K562 (cell line): ENCODE measurements around the gene POLR1C. TPM values are rescaled to one million over a fixed set of nuclear protein-coding genes. Genes with fewer than 3 reads are reported as not detected.
A peak's percentile ranks its signal among the peaks of the same experiment; 100 is the strongest.

Experiments used
- ARHGAP35 ChIP-seq: fragments of 450-650 bp; IDR thresholded peaks from 2 replicates; pipeline ENCODE4 v1.6.1; 2018; ENCODE audit not compliant: partially characterized antibody
- ATF4 ChIP-seq: fragments of 450-650 bp; formaldehyde crosslinking; IDR thresholded peaks from 2 replicates; pipeline ENCODE4 v1.4.0; 2022; ENCODE audit warnings: mild to moderate bottlenecking, moderate library complexity
- BMI1 ChIP-seq: fragments of 150-350 bp; IDR thresholded peaks from 2 replicates; pipeline ENCODE4 v1.6.1; 2014; ENCODE audit warnings: low read length
- CGGBP1 ChIP-seq: fragments of 250-450 bp; sonication (Bioruptor Pico); IDR thresholded peaks from 2 replicates; pipeline ENCODE4 v1.9.0; 2021; ENCODE audit warnings: mild to moderate bottlenecking
- DIDO1 ChIP-seq: fragments of 450-650 bp; IDR thresholded peaks from 2 replicates; pipeline ENCODE4 v1.6.1; 2016; ENCODE audit warnings: low read depth, missing biosample characterization, missing genetic modification characterization
- ETS2 ChIP-seq: IDR thresholded peaks from 2 replicates; pipeline ENCODE4 v1.6.1; 2016; ENCODE audit warnings: borderline replicate concordance, missing genetic modification characterization, mild to moderate bottlenecking, moderate library complexity, missing compliant biosample characterization; ENCODE audit not compliant: poor library complexity, severe bottlenecking
- EZH2 ChIP-seq: IDR thresholded peaks from 2 replicates; pipeline ENCODE4 v1.6.1; 2012; ENCODE audit warnings: low read depth, mild to moderate bottlenecking, inconsistent platforms, low read length, borderline replicate concordance
- GATAD2A ChIP-seq: fragments of 450-650 bp; IDR thresholded peaks from 2 replicates; pipeline ENCODE4 v1.6.1; 2017
- GTF2A2 ChIP-seq: IDR thresholded peaks from 2 replicates; pipeline ENCODE4 v1.6.1; 2016; ENCODE audit warnings: mild to moderate bottlenecking, missing genetic modification characterization, missing compliant biosample characterization
- KDM2B ChIP-seq: fragments of 250-450 bp; sonication (Bioruptor Pico); IDR thresholded peaks from 2 replicates; pipeline ENCODE4 v1.8.0; 2021; ENCODE audit warnings: mild to moderate bottlenecking, moderate library complexity
- MAFG ChIP-seq: fragments of 450-650 bp; conservative IDR thresholded peaks from 2 replicates; pipeline ENCODE4 v1.6.1; 2016; ENCODE audit warnings: missing genetic modification characterization, missing compliant biosample characterization
- MAZ ChIP-seq, 2 experiments: fragments of 450-650 bp in 1 of 2; sonication (generic) in 1 of 2; formaldehyde crosslinking; IDR thresholded peaks in 1 of 2; conservative IDR thresholded peaks in 1 of 2; 2 replicates each; pipeline versions ENCODE4 v1.4.0 to v1.5.0; 2020; ENCODE audit warnings: mild to moderate bottlenecking in 1 of 2, missing genetic modification reagents in 1 of 2
- MTA1 ChIP-seq: fragments of 450-650 bp; IDR thresholded peaks from 2 replicates; pipeline ENCODE4 v1.6.1; 2017; ENCODE audit warnings: borderline replicate concordance
- POLR2B ChIP-seq: fragments of 450-650 bp; IDR thresholded peaks from 2 replicates; pipeline ENCODE4 v1.6.1; 2018; ENCODE audit warnings: low read depth; ENCODE audit not compliant: partially characterized antibody
- RCOR1 ChIP-seq, 2 experiments: IDR thresholded peaks; 2 replicates each; pipeline ENCODE4 v1.6.1; 2012; ENCODE audit warnings: low read depth in 2 of 2, low read length in 2 of 2, borderline replicate concordance in 1 of 2, improper control_type of control experiment in 1 of 2
- SNIP1 ChIP-seq: fragments of 450-650 bp; IDR thresholded peaks from 2 replicates; pipeline ENCODE4 v1.7.1; 2017; ENCODE audit warnings: low read depth, mild to moderate bottlenecking
- SRSF1 ChIP-seq: fragments of 200-400 bp; formaldehyde crosslinking; IDR thresholded peaks from 2 replicates; pipeline ENCODE4 v1.6.1; 2017; ENCODE audit warnings: mild to moderate bottlenecking, low read depth, low read length, moderate library complexity
- SUPT5H ChIP-seq: fragments of 450-650 bp; IDR thresholded peaks from 2 replicates; pipeline ENCODE4 v1.6.1; 2016
- TEAD1 ChIP-seq, 2 experiments: fragments of 450-650 bp in 1 of 2; sonication (generic) in 1 of 2; formaldehyde crosslinking; IDR thresholded peaks; 2 replicates each; pipeline versions ENCODE4 v1.4.0 to v1.8.0; 2020 to 2022; ENCODE audit warnings: mild to moderate bottlenecking in 2 of 2, missing genetic modification reagents in 1 of 2
- TEAD2 ChIP-seq: fragments of 450-650 bp; IDR thresholded peaks from 2 replicates; pipeline ENCODE4 v1.6.1; 2016; ENCODE audit warnings: missing genetic modification characterization, control low read depth, missing compliant biosample characterization
- THAP7 ChIP-seq: fragments of 250-450 bp; sonication (Bioruptor Pico); IDR thresholded peaks from 2 replicates; pipeline ENCODE4 v1.5.0; 2021
- ZBTB26 ChIP-seq: fragments of 450-650 bp; formaldehyde crosslinking; IDR thresholded peaks from 2 replicates; pipeline ENCODE4 v1.4.0; 2022; ENCODE audit warnings: missing genetic modification characterization
- ZFP1 ChIP-seq: fragments of 450-650 bp; formaldehyde crosslinking; IDR thresholded peaks from 2 replicates; pipeline ENCODE4 v1.4.0; 2020; ENCODE audit warnings: mild to moderate bottlenecking, mixed read lengths
- ZNF239 ChIP-seq: fragments of 250-450 bp; sonication (Bioruptor Pico); IDR thresholded peaks from 2 replicates; pipeline ENCODE4 v1.4.0; 2020; ENCODE audit warnings: mild to moderate bottlenecking
- ZNF561 ChIP-seq: fragments of 450-650 bp; formaldehyde crosslinking; conservative IDR thresholded peaks from 2 replicates; pipeline ENCODE4 v1.4.0; 2020; ENCODE audit warnings: mild to moderate bottlenecking, moderate library complexity
- ZNF584 ChIP-seq: fragments of 200-800 bp; sonication (Bioruptor generic); IDR thresholded peaks from 2 replicates; pipeline ENCODE4 v1.6.1; 2016; ENCODE audit warnings: low read depth, mild to moderate bottlenecking, missing genetic modification characterization, missing compliant biosample characterization
- polyA plus RNA-seq, 8 experiments: library from polyadenylated mRNA; depleted of rRNA in 4 of 8; stranded (reverse) in 5 of 8; unstranded in 3 of 8; fragments of >200 nt; fragmentation: Nextera tagmentation in 2 of 8; fragmentation: Illumina TruSeq in 1 of 8; extraction: Ambion mirVana in 2 of 8; extraction: Trizol in 1 of 8; gene quantifications; 2 replicates each; pipeline versions ENCODE4 v1.2.1 to v1.2.3, GENCODE V29; 2011 to 2014; ENCODE audit warnings: inconsistent platforms in 1 of 8, missing spikeins in 1 of 8
- total RNA-seq, 7 experiments: library from RNA; depleted of rRNA in 6 of 7; stranded (reverse); fragments of >200 nt in 6 of 7; fragmentation: Illumina TruSeq in 2 of 7; extraction: Trizol in 2 of 7; gene quantifications; 2 replicates each; pipeline versions ENCODE4 v1.2.1 to v1.2.3, GENCODE V29; 2011 to 2021; ENCODE audit warnings: low replicate concordance in 1 of 7

Gene POLR1C
- total and polyA plus RNA-seq, 9 of the 15 experiments (the other 6 are each of a cell fraction or from before 2014, with no cell fraction given) = 83.5 to 429 (median 120) TPM

GRCh38 chr6:43570876-43571441, 54.1 kb downstream of the POLR1C start (continued):
- TF ChIP-seq KDM2B (no peak), THAP7 (CRISPR knock-in tag) (no peak; the same call in 1 of the 2 replicates), GTF2A2 (peak; percentile 50; the same call in 1 of the 2 replicates), SRSF1 (no peak), SUPT5H (no peak), ATF4 (peak; percentile 94), ZNF239 (CRISPR knock-in tag) (peak; percentile 72), ZNF584 (peak; percentile 98), BMI1 (no peak), CGGBP1 (CRISPR knock-in tag) (no peak), ETS2 (tag) (no peak), RCOR1 (IDR thresholded peaks at IDR 0.05; ENCODE audit: borderline replicate concordance in 1 of 2, low read depth in 2 of 2, low read length in 2 of 2) (peak in 1 of 2 experiments; percentile 84; a peak in 2 of 4 replicates), ZBTB26 (CRISPR knock-in tag) (no peak), DIDO1 (tag) (no peak), ZNF561 (CRISPR knock-in tag) (0 out of 2 replicates have a peak, but pooled peaks have one; percentile 64), EZH2 (no peak), SNIP1 (no peak), MAZ (CRISPR knock-in tag; conservative IDR thresholded peaks at IDR 0.05 in 1 of 2, IDR thresholded peaks at IDR 0.05 in 1 of 2) (peak in 1 of 2 experiments; percentile 39; a peak in 1 of 4 replicates), MTA1 (no peak; the same call in 1 of the 2 replicates), POLR2B (peak; percentile 63), TEAD2 (no peak), MAFG (tag) (peak; percentile 52; the same call in 1 of the 2 replicates), TEAD1 (CRISPR knock-in tag; IDR thresholded peaks at IDR 0.05) (peak; percentile 54 to 64; a peak in 1 of 4 replicates), ARHGAP35 (no peak), GATAD2A (no peak), ZFP1 (CRISPR knock-in tag) (no peak)
